Skeletal muscle tissue (tissue), 4 donors: ENCODE measurements around the gene ADGRB3. TPM values are rescaled to one million over a fixed set of nuclear protein-coding genes. Genes with fewer than 3 reads are reported as not detected.
"Not testable (repeated sequence)": the region's sequence is repeated elsewhere in the genome, so short reads cannot be mapped to it uniquely, and the experiment has no call there.

Source experiments
- H3K27ac ChIP-seq: one replicate; pipeline ENCODE4 v1.7.0; 2013; ENCODE audit warnings: mild to moderate bottlenecking, low read depth, low read length, inconsistent platforms
- H3K27me3 ChIP-seq, 3 donors: one replicate each; pipeline ENCODE4 v1.7.0; 2013; ENCODE audit warnings: low read length in 3 of 3; ENCODE audit not compliant: control insufficient read depth in 3 of 3, insufficient read depth in 3 of 3
- H3K36me3 ChIP-seq, 3 donors: one replicate each; pipeline ENCODE4 v1.7.0; 2013; ENCODE audit warnings: low read length in 3 of 3; ENCODE audit not compliant: control insufficient read depth in 3 of 3, insufficient read depth in 3 of 3
- H3K4me1 ChIP-seq, 3 donors: one replicate each; pipeline ENCODE4 v1.7.0; 2013; ENCODE audit warnings: low read length in 3 of 3, mild to moderate bottlenecking in 3 of 3; ENCODE audit not compliant: control insufficient read depth in 3 of 3, insufficient read depth in 3 of 3
- H3K4me3 ChIP-seq, 3 donors: one replicate each; pipeline ENCODE4 v1.7.0; 2013; ENCODE audit warnings: low read length in 3 of 3
- H3K9ac ChIP-seq, 3 donors: one replicate each; pipeline ENCODE4 v1.7.0; 2013; ENCODE audit warnings: low read length in 3 of 3, mild to moderate bottlenecking in 3 of 3, moderate library complexity in 2 of 3, low read depth in 1 of 3
- H3K9me3 ChIP-seq, 3 donors: one replicate each; pipeline ENCODE4 v1.7.0; 2013; ENCODE audit warnings: low read length in 3 of 3; ENCODE audit not compliant: control insufficient read depth in 3 of 3
- total RNA-seq: library from RNA; depleted of rRNA; stranded (reverse); fragments of >200 nt; gene quantifications from one replicate; pipeline ENCODE4 v1.2.3, GENCODE V29; 2014
- donor health status: Osteomylitis.

ADGRB3 gene
- total RNA-seq, 1 donor from 2014 or later = 3.1 TPM

GRCh38 chr6:68761985-68762384 is 126.9 kb downstream of the ADGRB3 start:
- Histone ChIP-seq H3K27me3 (no peaks in the 10 kb centered on the region), H3K9me3 (no peaks in the 10 kb centered on the region), H3K27ac (no peak overlapping the region), H3K36me3 (no peaks in the 10 kb centered on the region), H3K4me1 (peaks cover 0 to 2% (median 0%) of the 10 kb centered on the region in 3 donors), H3K4me3 (no peak overlapping the region), H3K9ac (no peak overlapping the region)

GRCh38 chr6:68771426-68771825 is 136.3 kb downstream of the ADGRB3 start:
- no peaks in the 10 kb centered on the region for H3K9me3 ChIP-seq
- H3K4me3 ChIP-seq = no peak overlapping the region
- no peak overlapping the region for H3K9ac ChIP-seq
- H3K27ac ChIP-seq = no peak overlapping the region
- H3K36me3 ChIP-seq = no peaks in the 10 kb centered on the region
- no peaks in the 10 kb centered on the region for H3K4me1 ChIP-seq
- H3K27me3 ChIP-seq = no peaks in the 10 kb centered on the region

GRCh38 chr6:68774843-68775242 is 139.8 kb downstream of the ADGRB3 start:
- Histone ChIP-seq H3K9ac (no peak overlapping the region), H3K36me3 (no peaks in the 10 kb centered on the region), H3K4me1 (no peaks in the 10 kb centered on the region), H3K9me3 (no peaks in the 10 kb centered on the region), H3K4me3 (no peak overlapping the region), H3K27me3 (no peaks in the 10 kb centered on the region), H3K27ac (no peak overlapping the region)

GRCh38 chr6:68776354-68776753 is 141.3 kb downstream of the ADGRB3 start:
- H3K9ac ChIP-seq = no peak overlapping the region
- H3K4me1 ChIP-seq = no peaks in the 10 kb centered on the region
- no peak overlapping the region for H3K27ac ChIP-seq
- no peaks in the 10 kb centered on the region for H3K9me3 ChIP-seq
- H3K36me3 ChIP-seq = no peaks in the 10 kb centered on the region
- H3K27me3 ChIP-seq = no peaks in the 10 kb centered on the region
- no peak overlapping the region for H3K4me3 ChIP-seq

GRCh38 chr6:68777956-68778355 is 142.9 kb downstream of the ADGRB3 start:
- H3K27ac ChIP-seq = no peak overlapping the region
- no peak overlapping the region for H3K4me3 ChIP-seq
- H3K27me3 ChIP-seq = no peaks in the 10 kb centered on the region
- H3K9ac ChIP-seq = no peak overlapping the region
- no peaks in the 10 kb centered on the region for H3K36me3 ChIP-seq
- H3K9me3 ChIP-seq = no peaks in the 10 kb centered on the region
- H3K4me1 ChIP-seq = no peaks in the 10 kb centered on the region

GRCh38 chr6:68778356-68779020 is 143.4 kb downstream of the ADGRB3 start:
- Histone ChIP-seq H3K9me3 (no peaks in the 10 kb centered on the region), H3K4me3 (no peak overlapping the region), H3K36me3 (no peaks in the 10 kb centered on the region), H3K27ac (no peak overlapping the region), H3K4me1 (no peaks in the 10 kb centered on the region), H3K9ac (no peak overlapping the region), H3K27me3 (no peaks in the 10 kb centered on the region)

- Histone ChIP-seq H3K27me3 (no peaks in the 10 kb centered on the region), H3K9ac (no peak overlapping the region), H3K4me3 (no peak overlapping the region), H3K36me3 (no peaks in the 10 kb centered on the region), H3K27ac (no peak overlapping the region), H3K9me3 (no peaks in the 10 kb centered on the region), H3K4me1 (no peaks in the 10 kb centered on the region)
Observed at GRCh38 chr6:68779366-68779765, 144.3 kb downstream of the ADGRB3 start.

GRCh38 chr6:68790128-68790527 is 155.0 kb downstream of the ADGRB3 start:
- H3K27me3 ChIP-seq, H3K9me3 ChIP-seq, H3K36me3 ChIP-seq, H3K4me3 ChIP-seq, H3K27ac ChIP-seq, H3K4me1 ChIP-seq, H3K9ac ChIP-seq: not testable (repeated sequence)

GRCh38 chr6:68814976-68815375 is 179.9 kb downstream of the ADGRB3 start:
- not testable (repeated sequence) for H3K9me3 ChIP-seq, H3K27ac ChIP-seq, H3K4me1 ChIP-seq, H3K36me3 ChIP-seq, H3K9ac ChIP-seq, H3K4me3 ChIP-seq, H3K27me3 ChIP-seq

GRCh38 chr6:68826501-68826900 is 191.4 kb downstream of the ADGRB3 start:
- Histone ChIP-seq H3K4me3 (no peak overlapping the region), H3K4me1 (no peaks in the 10 kb centered on the region), H3K9ac (no peak overlapping the region), H3K36me3 (no peaks in the 10 kb centered on the region), H3K27ac (no peak overlapping the region), H3K9me3 (no peaks in the 10 kb centered on the region), H3K27me3 (no peaks in the 10 kb centered on the region)
